Measurements from ENCODE around the gene RFLNA. TPM values are rescaled to one million over a fixed set of nuclear protein-coding genes. Genes with fewer than 3 reads are reported as not detected.

RFLNA gene
- total and polyA plus RNA-seq, 2 of the 4 experiments (the other 2 are of a cell fraction) = not detected

GRCh38 chr12:124354400-124354799 is 59.5 kb downstream of the RFLNA start:
- whole genome bisulfite sequencing, 2 experiments (ENCODE audit: extremely low coverage in 2 of 2, insufficient read length in 1 of 2) = 70% methylated on average over 9 of the region's 13 CpGs; no CpG with 5 or more reads in 1 of the 2 experiments
- Histone ChIP-seq H2BK15ac (ENCODE audit: low read depth, low read length) (no peak overlapping the region), H3K4me3 (ENCODE audit: insufficient read depth, low read depth, low read length) (no peak overlapping the region), H3K27me3 (ENCODE audit: control insufficient read depth, insufficient read depth, low read length) (no peaks in the 10 kb centered on the region), H3K27ac (ENCODE audit: insufficient read depth, low read length) (no peak overlapping the region), H4K20me1 (ENCODE audit: insufficient read depth, low read length) (peaks cover 55% of the 10 kb centered on the region), H3K79me1 (ENCODE audit: low read depth in 1 of 2, low read length in 2 of 2) (peaks cover 23 to 67% of the 10 kb centered on the region in 2 experiments), H3K23ac (ENCODE audit: low read depth, low read length) (no peak overlapping the region), H3K4me1 (ENCODE audit: control insufficient read depth, insufficient read depth, low read length) (no peaks in the 10 kb centered on the region), H3K14ac (replicated peaks; ENCODE audit: low read depth, low read length) (no peak overlapping the region), H3K4me2 (ENCODE audit: low read depth, low read length) (no peak overlapping the region), H3K4ac (ENCODE audit: low read depth, low read length) (no peak overlapping the region), H4K91ac (ENCODE audit: insufficient read depth, low read depth, low read length) (no peak overlapping the region), H4K5ac (ENCODE audit: low read depth, low read length) (no peak overlapping the region), H3K9me3 (ENCODE audit: control insufficient read depth, insufficient read depth, low read length) (no peaks in the 10 kb centered on the region), H3K56ac (ENCODE audit: extremely low read depth, insufficient read depth, low read length) (no peak overlapping the region), H3K9ac (ENCODE audit: low read depth, low read length) (no peak overlapping the region), H3K18ac (ENCODE audit: low read depth, low read length) (no peak overlapping the region), H2BK120ac (ENCODE audit: low read depth, low read length) (no peak overlapping the region), H3K36me3 (ENCODE audit: control insufficient read depth, insufficient read depth, low read length) (peaks cover 95% of the 10 kb centered on the region), H3K9me1 (ENCODE audit: insufficient read depth, low read length) (no peaks in the 10 kb centered on the region), H4K8ac (ENCODE audit: low read depth in 2 of 2, low read length in 2 of 2) (no peak overlapping the region), H2AK5ac (ENCODE audit: low read depth, low read length) (no peak overlapping the region), H2AFZ (replicated peaks; ENCODE audit: low read length, poor library complexity) (no peak overlapping the region), H2BK20ac (ENCODE audit: low read depth, low read length) (no peak overlapping the region), H2AK9ac (replicated peaks; ENCODE audit: low read depth, low read length, poor library complexity) (no peak overlapping the region), H2BK5ac (ENCODE audit: low read depth, low read length, poor library complexity, severe bottlenecking) (no peak overlapping the region)
- TF ChIP-seq MAZ (IDR thresholded peaks at IDR 0.05; ENCODE audit: borderline replicate concordance, low read depth, low read length) = no peak
- no peak for TF ChIP-seq CEBPB (IDR thresholded peaks at IDR 0.05; ENCODE audit: low read depth, low read length)
- TF ChIP-seq RCOR1 (IDR thresholded peaks at IDR 0.05; ENCODE audit: insufficient replicate concordance, low read length) = no peak
- TF ChIP-seq, protein P1, sequence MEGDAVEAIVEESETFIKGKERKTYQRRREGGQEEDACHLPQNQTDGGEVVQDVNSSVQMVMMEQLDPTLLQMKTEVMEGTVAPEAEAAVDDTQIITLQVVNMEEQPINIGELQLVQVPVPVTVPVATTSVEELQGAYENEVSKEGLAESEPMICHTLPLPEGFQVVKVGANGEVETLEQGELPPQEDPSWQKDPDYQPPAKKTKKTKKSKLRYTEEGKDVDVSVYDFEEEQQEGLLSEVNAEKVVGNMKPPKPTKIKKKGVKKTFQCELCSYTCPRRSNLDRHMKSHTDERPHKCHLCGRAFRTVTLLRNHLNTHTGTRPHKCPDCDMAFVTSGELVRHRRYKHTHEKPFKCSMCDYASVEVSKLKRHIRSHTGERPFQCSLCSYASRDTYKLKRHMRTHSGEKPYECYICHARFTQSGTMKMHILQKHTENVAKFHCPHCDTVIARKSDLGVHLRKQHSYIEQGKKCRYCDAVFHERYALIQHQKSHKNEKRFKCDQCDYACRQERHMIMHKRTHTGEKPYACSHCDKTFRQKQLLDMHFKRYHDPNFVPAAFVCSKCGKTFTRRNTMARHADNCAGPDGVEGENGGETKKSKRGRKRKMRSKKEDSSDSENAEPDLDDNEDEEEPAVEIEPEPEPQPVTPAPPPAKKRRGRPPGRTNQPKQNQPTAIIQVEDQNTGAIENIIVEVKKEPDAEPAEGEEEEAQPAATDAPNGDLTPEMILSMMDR (conservative IDR thresholded peaks at IDR 0.05; ENCODE audit: low read depth, low read length) = no peak
- no peak for TF ChIP-seq MAFK (IDR thresholded peaks at IDR 0.05; ENCODE audit: low read depth, low read length)
- TF ChIP-seq POLR2A (IDR thresholded peaks at IDR 0.05; ENCODE audit: low read depth, low read length) = no peak
- TF ChIP-seq MXI1 (IDR thresholded peaks at IDR 0.05; ENCODE audit: borderline replicate concordance, low read depth, low read length) = no peak
- no peak for TF ChIP-seq RFX5 (IDR thresholded peaks at IDR 0.05; ENCODE audit: low read depth, low read length)
- no peak for TF ChIP-seq RAD21 (IDR thresholded peaks at IDR 0.05; ENCODE audit: low read length)
- TF ChIP-seq USF2 (IDR thresholded peaks at IDR 0.05; ENCODE audit: low read depth, low read length) = no peak
- no peak for TF ChIP-seq SMC3 (IDR thresholded peaks at IDR 0.05; ENCODE audit: low read depth, low read length)
- no peak for TF ChIP-seq BHLHE40 (IDR thresholded peaks at IDR 0.05; ENCODE audit: low read depth, low read length)
- no peak for TF ChIP-seq ELK1 (IDR thresholded peaks at IDR 0.05; ENCODE audit: borderline replicate concordance, low read depth, low read length)
- in situ Hi-C loops (cut with MboI; ENCODE audit: low sequenced_read_pairs) (no loop called here), intact Hi-C loops (cut with micrococcal nuclease) (no loop called here), dilution Hi-C loops (cut with HindIII; ENCODE audit: low sequenced_read_pairs, unreplicated experiment) (no loop called here)
- ChIA-PET CTCF (no interaction called here), POLR2A (ENCODE audit: unreplicated experiment) (no interaction called here)
- DNase-seq (no peak), ATAC-seq (ENCODE audit: low read depth) (no peak)
- BruUV-seq (replicated peaks) = no TSS peak

All from IMR-90 (cell line).